ENCODE measurements around the gene EIF4EBP3.

EIF4EBP3 gene

GRCh38 chr5:140557136-140557805 is 9.8 kb downstream of the EIF4EBP3 start, which contains the start of gene SRA1:
Gene SRA1, minus strand, starts transcription at chr5:140557473. Its CDS starts 21 bp downstream, at chr5:140557452.
- DNase-seq, result peak; percentile 96 to 97 (median 96)

- DNase-seq, result no peak
These were observed 10.5 kb downstream of the EIF4EBP3 start for GRCh38 chr5:140557965-140558364.

- no peak for DNase-seq
These were observed 11.1 kb downstream of the EIF4EBP3 start for GRCh38 chr5:140558542-140558941.

GRCh38 chr5:140560227-140560626 is 12.8 kb downstream of the EIF4EBP3 start:
- no peak for DNase-seq

GRCh38 chr5:140561753-140562523 is 14.5 kb downstream of the EIF4EBP3 start:
- no peak for DNase-seq

- no peak for DNase-seq
These were observed 16.1 kb downstream of the EIF4EBP3 start for GRCh38 chr5:140563596-140563995.

GRCh38 chr5:140564196-140565023 is 16.9 kb downstream of the EIF4EBP3 start, which contains the start of the genes APBB3 and SLC35A4:
Gene APBB3, minus strand, starts transcription at chr5:140564598. Its CDS starts 353 bp downstream, at chr5:140564245.
Gene SLC35A4, plus strand, starts transcription at chr5:140564828. Its CDS starts 2,342 bp downstream, at chr5:140567170.
- peak; percentile 98 to 99 (median 99) for DNase-seq

- DNase-seq, result peak; percentile 45 to 64 (median 46)
These were observed 17.7 kb downstream of the EIF4EBP3 start for GRCh38 chr5:140565024-140565779.

- DNase-seq, result no peak
These were observed 18.3 kb downstream of the EIF4EBP3 start for GRCh38 chr5:140565780-140566095.

GRCh38 chr5:140566665-140567064 is 19.2 kb downstream of the EIF4EBP3 start:
- no peak for DNase-seq

GRCh38 chr5:140567136-140567818 is 19.8 kb downstream of the EIF4EBP3 start:
- DNase-seq, result no peak

- DNase-seq, result no peak
These were observed 20.4 kb downstream of the EIF4EBP3 start for GRCh38 chr5:140567871-140568270.

GRCh38 chr5:140568443-140569063 is 21.1 kb downstream of the EIF4EBP3 start:
- DNase-seq, result peak in 2 of 3 donors; percentile 19 to 40

GRCh38 chr5:140569197-140569596 is 21.7 kb downstream of the EIF4EBP3 start:
- DNase-seq, result peak; percentile 72 to 81 (median 75)

- DNase-seq, result no peak
These were observed 22.6 kb downstream of the EIF4EBP3 start for GRCh38 chr5:140570058-140570457.

- no peak for DNase-seq
These were observed 23.0 kb downstream of the EIF4EBP3 start for GRCh38 chr5:140570488-140570887.

- no peak for DNase-seq
These were observed 23.6 kb downstream of the EIF4EBP3 start for GRCh38 chr5:140571105-140571504.

GRCh38 chr5:140573683-140574082 is 26.2 kb downstream of the EIF4EBP3 start:
- DNase-seq, result no peak

GRCh38 chr5:140574165-140574564 is 26.7 kb downstream of the EIF4EBP3 start:
- DNase-seq, result peak; percentile 41 to 54 (median 47)

- DNase-seq, result peak; percentile 89 to 92 (median 91)
These were observed 27.8 kb downstream of the EIF4EBP3 start for GRCh38 chr5:140575309-140575708.

- peak; percentile 37 to 53 (median 50) for DNase-seq
These were observed 29.3 kb downstream of the EIF4EBP3 start for GRCh38 chr5:140576776-140577201.

All from suppressor macrophage treated with lipopolysaccharide for 1 hour (primary cell).